ENCODE results near the gene OPRM1.
"Not testable (repeated sequence)": the region's sequence is repeated elsewhere in the genome, so short reads cannot be mapped to it uniquely, and the experiment has no call there.

Gene OPRM1

GRCh38 chr6:154164397-154164796, 125.4 kb downstream of the OPRM1 start:
- TF ChIP-seq YY1 (IDR thresholded peaks at IDR 0.05; ENCODE audit: insufficient read depth, insufficient read length) (no peak), SUZ12 (IDR thresholded peaks at IDR 0.05; ENCODE audit: extremely low read depth, insufficient read depth, insufficient read length) (no peak), ZNF274 (IDR thresholded peaks at IDR 0.05; ENCODE audit: low read depth, low read length) (no peak)
- Histone ChIP-seq H3K9ac (ENCODE audit: insufficient read length, low read depth) (no peak overlapping the region), H3K27me3 (ENCODE audit: insufficient read depth, insufficient read length) (no peaks in the 10 kb centered on the region), H3K9me3 (ENCODE audit: insufficient read depth, low read length) (peaks cover 11% of the 10 kb centered on the region), H3K36me3 (ENCODE audit: insufficient read depth, insufficient read length, low read length) (no peaks in the 10 kb centered on the region), H3K4me3 (ENCODE audit: insufficient read length, low read depth) (no peak overlapping the region), H3K4me1 (ENCODE audit: insufficient read depth, insufficient read length) (no peaks in the 10 kb centered on the region)
- no peak for DNase-seq (ENCODE audit: low read depth, low spot score)

GRCh38 chr6:154165478-154165877, 126.4 kb downstream of the OPRM1 start:
- no peaks in the 10 kb centered on the region for H3K27me3 ChIP-seq (ENCODE audit: insufficient read depth, insufficient read length)
- no peaks in the 10 kb centered on the region for H3K36me3 ChIP-seq (ENCODE audit: insufficient read depth, insufficient read length, low read length)
- TF ChIP-seq ZNF274 (IDR thresholded peaks at IDR 0.05; ENCODE audit: low read depth, low read length) (no peak), SUZ12 (IDR thresholded peaks at IDR 0.05; ENCODE audit: extremely low read depth, insufficient read depth, insufficient read length) (no peak), YY1 (IDR thresholded peaks at IDR 0.05; ENCODE audit: insufficient read depth, insufficient read length) (no peak)
- no peak overlapping the region for H3K4me3 ChIP-seq (ENCODE audit: insufficient read length, low read depth)
- H3K9me3 ChIP-seq (ENCODE audit: insufficient read depth, low read length): peaks cover 11% of the 10 kb centered on the region
- DNase-seq (ENCODE audit: low read depth, low spot score): no peak
- no peaks in the 10 kb centered on the region for H3K4me1 ChIP-seq (ENCODE audit: insufficient read depth, insufficient read length)
- no peak overlapping the region for H3K9ac ChIP-seq (ENCODE audit: insufficient read length, low read depth)

- no peaks in the 10 kb centered on the region for H3K36me3 ChIP-seq (ENCODE audit: insufficient read depth, insufficient read length, low read length)
- H3K4me3 ChIP-seq (ENCODE audit: insufficient read length, low read depth): no peak overlapping the region
- no peak for DNase-seq (ENCODE audit: low read depth, low spot score)
- no peak for TF ChIP-seq SUZ12 (IDR thresholded peaks at IDR 0.05; ENCODE audit: extremely low read depth, insufficient read depth, insufficient read length)
- TF ChIP-seq ZNF274 (IDR thresholded peaks at IDR 0.05; ENCODE audit: low read depth, low read length): no peak
- TF ChIP-seq YY1 (IDR thresholded peaks at IDR 0.05; ENCODE audit: insufficient read depth, insufficient read length): no peak
- peaks cover 11% of the 10 kb centered on the region for H3K9me3 ChIP-seq (ENCODE audit: insufficient read depth, low read length)
- H3K27me3 ChIP-seq (ENCODE audit: insufficient read depth, insufficient read length): no peaks in the 10 kb centered on the region
- H3K9ac ChIP-seq (ENCODE audit: insufficient read length, low read depth): no peak overlapping the region
- no peaks in the 10 kb centered on the region for H3K4me1 ChIP-seq (ENCODE audit: insufficient read depth, insufficient read length)
Observed at GRCh38 chr6:154166140-154166539, 127.1 kb downstream of the OPRM1 start.

GRCh38 chr6:154167126-154167525, 128.1 kb downstream of the OPRM1 start:
- no peaks in the 10 kb centered on the region for H3K27me3 ChIP-seq (ENCODE audit: insufficient read depth, insufficient read length)
- H3K9me3 ChIP-seq (ENCODE audit: insufficient read depth, low read length): peaks cover 11% of the 10 kb centered on the region
- no peak for DNase-seq (ENCODE audit: low read depth, low spot score)
- H3K4me1 ChIP-seq (ENCODE audit: insufficient read depth, insufficient read length): no peaks in the 10 kb centered on the region
- no peaks in the 10 kb centered on the region for H3K36me3 ChIP-seq (ENCODE audit: insufficient read depth, insufficient read length, low read length)
- H3K4me3 ChIP-seq (ENCODE audit: insufficient read length, low read depth): no peak overlapping the region
- TF ChIP-seq SUZ12 (IDR thresholded peaks at IDR 0.05; ENCODE audit: extremely low read depth, insufficient read depth, insufficient read length): no peak
- TF ChIP-seq ZNF274 (IDR thresholded peaks at IDR 0.05; ENCODE audit: low read depth, low read length): no peak
- TF ChIP-seq YY1 (IDR thresholded peaks at IDR 0.05; ENCODE audit: insufficient read depth, insufficient read length): no peak
- no peak overlapping the region for H3K9ac ChIP-seq (ENCODE audit: insufficient read length, low read depth)

GRCh38 chr6:154169193-154169847, 130.3 kb downstream of the OPRM1 start:
- Histone ChIP-seq H3K4me3 (ENCODE audit: insufficient read length, low read depth) (no peak overlapping the region), H3K27me3 (ENCODE audit: insufficient read depth, insufficient read length) (no peaks in the 10 kb centered on the region), H3K4me1 (ENCODE audit: insufficient read depth, insufficient read length) (no peaks in the 10 kb centered on the region), H3K36me3 (ENCODE audit: insufficient read depth, insufficient read length, low read length) (no peaks in the 10 kb centered on the region), H3K9me3 (ENCODE audit: insufficient read depth, low read length) (peaks cover 11% of the 10 kb centered on the region), H3K9ac (ENCODE audit: insufficient read length, low read depth) (no peak overlapping the region)
- TF ChIP-seq SUZ12 (IDR thresholded peaks at IDR 0.05; ENCODE audit: extremely low read depth, insufficient read depth, insufficient read length): no peak
- TF ChIP-seq ZNF274 (IDR thresholded peaks at IDR 0.05; ENCODE audit: low read depth, low read length): no peak
- no peak for TF ChIP-seq YY1 (IDR thresholded peaks at IDR 0.05; ENCODE audit: insufficient read depth, insufficient read length)
- no peak for DNase-seq (ENCODE audit: low read depth, low spot score)

GRCh38 chr6:154170106-154170505, 131.1 kb downstream of the OPRM1 start:
- H3K9ac ChIP-seq (ENCODE audit: insufficient read length, low read depth): no peak overlapping the region
- no peaks in the 10 kb centered on the region for H3K27me3 ChIP-seq (ENCODE audit: insufficient read depth, insufficient read length)
- peaks cover 11% of the 10 kb centered on the region for H3K9me3 ChIP-seq (ENCODE audit: insufficient read depth, low read length)
- TF ChIP-seq YY1 (IDR thresholded peaks at IDR 0.05; ENCODE audit: insufficient read depth, insufficient read length): no peak
- TF ChIP-seq SUZ12 (IDR thresholded peaks at IDR 0.05; ENCODE audit: extremely low read depth, insufficient read depth, insufficient read length): no peak
- no peak for TF ChIP-seq ZNF274 (IDR thresholded peaks at IDR 0.05; ENCODE audit: low read depth, low read length)
- DNase-seq (ENCODE audit: low read depth, low spot score): no peak
- no peaks in the 10 kb centered on the region for H3K36me3 ChIP-seq (ENCODE audit: insufficient read depth, insufficient read length, low read length)
- H3K4me1 ChIP-seq (ENCODE audit: insufficient read depth, insufficient read length): no peaks in the 10 kb centered on the region
- H3K4me3 ChIP-seq (ENCODE audit: insufficient read length, low read depth): no peak overlapping the region

GRCh38 chr6:154172393-154172792, 133.4 kb downstream of the OPRM1 start:
- H3K9ac ChIP-seq (ENCODE audit: insufficient read length, low read depth); H3K27me3 ChIP-seq (ENCODE audit: insufficient read depth, insufficient read length); H3K4me3 ChIP-seq (ENCODE audit: insufficient read length, low read depth); H3K4me1 ChIP-seq (ENCODE audit: insufficient read depth, insufficient read length); H3K36me3 ChIP-seq (ENCODE audit: insufficient read depth, insufficient read length, low read length); DNase-seq (ENCODE audit: low read depth, low spot score); H3K9me3 ChIP-seq (ENCODE audit: insufficient read depth, low read length): not testable (repeated sequence)

All from NT2/D1 (cell line).